ENCODE data around the gene SPG7. TPM values are rescaled to one million over a fixed set of nuclear protein-coding genes. Genes with fewer than 3 reads are reported as not detected.

SPG7 gene
- total RNA-seq, 1 experiment from 2014 or later, result 119 TPM

DNA sequence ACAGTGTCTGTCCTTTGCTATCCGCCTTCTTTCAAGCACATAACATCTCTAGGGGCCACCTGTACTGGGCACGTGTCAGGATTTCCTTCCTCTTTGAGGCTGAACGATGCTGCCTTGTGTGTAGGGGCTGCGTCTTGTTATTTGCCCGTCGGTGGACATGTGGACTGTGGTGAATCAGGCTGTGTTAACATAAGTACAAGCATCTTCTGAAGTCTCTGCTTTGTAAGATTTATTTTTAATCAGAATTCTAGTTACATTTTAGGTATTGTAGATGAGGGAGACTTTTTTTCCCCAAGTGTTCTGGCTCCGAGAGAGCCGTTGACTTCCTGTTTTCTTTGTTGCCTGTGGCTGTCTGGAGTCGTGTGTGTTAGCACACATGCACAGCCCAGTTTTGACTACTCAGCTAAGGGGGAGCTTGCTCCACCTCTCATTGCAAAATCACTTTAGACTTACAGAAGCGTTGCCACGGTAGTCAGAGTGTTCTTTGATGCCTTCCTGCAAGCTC lies 26.1 kb downstream of the SPG7 start:
- no peak overlapping the region for H3T11ph ChIP-seq (ENCODE audit: low read length)
- no peak overlapping the region for H3K4me2 ChIP-seq (ENCODE audit: insufficient read depth, insufficient read length, low read length)
- H3K23ac ChIP-seq (ENCODE audit: insufficient read length, low read depth, low read length), result no peak overlapping the region
- H3K4me1 Mint-ChIP-seq, result no peaks in the 10 kb centered on the region
- H4K20me1 ChIP-seq (ENCODE audit: control insufficient read depth, insufficient read depth, insufficient read length), result no peaks in the 10 kb centered on the region
- H3K9me3 Mint-ChIP-seq, result no peaks in the 10 kb centered on the region
- H3K27me3 ChIP-seq (ENCODE audit: insufficient read depth, low read length), result no peaks in the 10 kb centered on the region
- no peak overlapping the region for H4K5ac ChIP-seq (ENCODE audit: insufficient read length, low read depth, low read length)
- H3K9me3 ChIP-seq (ENCODE audit: control insufficient read depth, low read depth, low read length), result no peaks in the 10 kb centered on the region
- peaks cover 35 to 77% (median 75%) of the 10 kb centered on the region in 3 experiments for H3K36me3 Mint-ChIP-seq (ENCODE audit: insufficient read depth in 1 of 3, low read depth in 3 of 3)
- no peaks in the 10 kb centered on the region for H3K27me3 Mint-ChIP-seq (ENCODE audit: low read depth)
- H3K4me1 ChIP-seq (ENCODE audit: insufficient read depth, low read length), result no peaks in the 10 kb centered on the region
- WGBS (ENCODE audit: extremely low coverage, insufficient read length, low lambda C conversion rate), result no CpG with 5 or more reads among the region's 11 CpGs
- H2BK12ac ChIP-seq (ENCODE audit: insufficient read length, low read depth, low read length), result no peak overlapping the region
- H3K4ac ChIP-seq (ENCODE audit: low read depth, low read length), result no peak overlapping the region
- no peak overlapping the region for H2AK5ac ChIP-seq (ENCODE audit: insufficient read length, low read length)
- no peak overlapping the region for H2BK5ac ChIP-seq (ENCODE audit: insufficient read length, low read length)
- H3K27ac ChIP-seq (ENCODE audit: insufficient read length, low read depth, low read length), result no peak overlapping the region
- no peak overlapping the region for H3K18ac ChIP-seq (ENCODE audit: insufficient read length, low read depth, low read length)
- H2AFZ ChIP-seq (ENCODE audit: low read length), result no peak overlapping the region
- H2BK120ac ChIP-seq (ENCODE audit: low read depth, low read length, poor library complexity, severe bottlenecking), result no peak overlapping the region
- H3K79me2 ChIP-seq (ENCODE audit: insufficient read depth, low read length), result no peaks in the 10 kb centered on the region
- no peak for DNase-seq
- no peak overlapping the region for H3K9ac ChIP-seq (ENCODE audit: extremely low read depth, insufficient read length, low read length)
- no peak overlapping the region for H2BK20ac ChIP-seq (ENCODE audit: low read depth, low read length, poor library complexity, severe bottlenecking)
- H4K91ac ChIP-seq (ENCODE audit: insufficient read length, low read depth, low read length), result no peak overlapping the region
- no peak overlapping the region for H3K14ac ChIP-seq (ENCODE audit: insufficient read depth, low read length)
- no peak overlapping the region for H4K8ac ChIP-seq (replicated peaks; ENCODE audit: insufficient read length, low read depth, low read length)
- H3K56ac ChIP-seq (ENCODE audit: insufficient read length, low read depth, low read length), result no peak overlapping the region
- no peak overlapping the region for H2BK15ac ChIP-seq (ENCODE audit: low read depth, low read length)
- H3K27ac Mint-ChIP-seq, result no peak overlapping the region; a peak in 1 of 7 replicates
- no peaks in the 10 kb centered on the region for H3K79me1 ChIP-seq (ENCODE audit: insufficient read depth, low read depth, low read length, poor library complexity, severe bottlenecking)
- TF ChIP-seq, protein P1, sequence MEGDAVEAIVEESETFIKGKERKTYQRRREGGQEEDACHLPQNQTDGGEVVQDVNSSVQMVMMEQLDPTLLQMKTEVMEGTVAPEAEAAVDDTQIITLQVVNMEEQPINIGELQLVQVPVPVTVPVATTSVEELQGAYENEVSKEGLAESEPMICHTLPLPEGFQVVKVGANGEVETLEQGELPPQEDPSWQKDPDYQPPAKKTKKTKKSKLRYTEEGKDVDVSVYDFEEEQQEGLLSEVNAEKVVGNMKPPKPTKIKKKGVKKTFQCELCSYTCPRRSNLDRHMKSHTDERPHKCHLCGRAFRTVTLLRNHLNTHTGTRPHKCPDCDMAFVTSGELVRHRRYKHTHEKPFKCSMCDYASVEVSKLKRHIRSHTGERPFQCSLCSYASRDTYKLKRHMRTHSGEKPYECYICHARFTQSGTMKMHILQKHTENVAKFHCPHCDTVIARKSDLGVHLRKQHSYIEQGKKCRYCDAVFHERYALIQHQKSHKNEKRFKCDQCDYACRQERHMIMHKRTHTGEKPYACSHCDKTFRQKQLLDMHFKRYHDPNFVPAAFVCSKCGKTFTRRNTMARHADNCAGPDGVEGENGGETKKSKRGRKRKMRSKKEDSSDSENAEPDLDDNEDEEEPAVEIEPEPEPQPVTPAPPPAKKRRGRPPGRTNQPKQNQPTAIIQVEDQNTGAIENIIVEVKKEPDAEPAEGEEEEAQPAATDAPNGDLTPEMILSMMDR (conservative IDR thresholded peaks at IDR 0.05), result no peak
- no peaks in the 10 kb centered on the region for H3K23me2 ChIP-seq (ENCODE audit: insufficient read length, low read depth, low read length, poor library complexity, severe bottlenecking)
- no peak overlapping the region for H3K4me3 Mint-ChIP-seq
